Umbilical cord (tissue), 2 donors: Measurements from ENCODE around the gene SH3RF1. TPM values are rescaled to one million over a fixed set of nuclear protein-coding genes. Genes with fewer than 3 reads are reported as not detected.

Source experiments
- DNase-seq: peaks from one replicate; pipeline ENCODE4 v3.0.0-alpha.2; 2015; ENCODE audit warnings: low spot score
- total RNA-seq: library from RNA; depleted of rRNA; stranded (reverse); fragments of >200 nt; gene quantifications from one replicate; pipeline ENCODE4 v1.2.3, GENCODE V29; 2014; ENCODE audit warnings: low replicate concordance; ENCODE audit not compliant: insufficient read depth

The SH3RF1 gene
- total RNA-seq, 1 donor from 2014 or later, result 11.6 TPM

DNA sequence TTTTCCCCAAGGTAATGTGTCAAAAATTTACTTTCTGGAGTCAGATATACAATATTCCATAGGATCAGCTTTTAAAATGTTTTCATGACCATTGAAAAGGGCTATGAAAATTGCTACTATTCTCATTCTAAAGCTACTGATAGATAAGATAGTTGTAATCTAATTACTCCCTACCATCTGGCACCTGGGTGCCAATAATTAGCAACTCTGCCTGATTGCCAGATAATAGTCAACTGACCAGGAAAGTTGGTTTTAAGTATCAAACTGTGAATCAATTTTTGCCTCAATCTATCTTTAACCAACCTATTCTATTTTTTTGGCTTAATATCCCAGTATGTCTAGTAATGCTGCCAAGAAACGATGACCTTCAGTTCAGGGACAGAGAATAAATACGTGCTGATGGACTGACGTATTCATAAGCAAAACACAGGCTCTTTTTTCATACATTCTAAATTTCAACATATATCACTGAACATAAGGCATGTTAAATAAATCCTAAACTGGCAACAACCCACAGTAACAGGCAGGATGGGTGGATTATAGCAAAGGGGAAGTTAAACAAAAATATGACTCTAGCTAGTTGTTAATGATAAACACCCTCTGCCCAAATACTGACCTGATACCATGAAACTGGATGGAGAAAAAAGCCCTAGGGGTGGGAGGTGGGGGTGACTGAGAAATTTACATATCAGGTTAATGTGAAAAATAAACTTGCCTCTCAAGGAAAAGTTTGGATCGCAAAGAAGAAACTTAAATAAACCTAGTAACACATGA, 18.2 kb downstream of the SH3RF1 start:
- peak; percentile 29 for DNase-seq

DNA sequence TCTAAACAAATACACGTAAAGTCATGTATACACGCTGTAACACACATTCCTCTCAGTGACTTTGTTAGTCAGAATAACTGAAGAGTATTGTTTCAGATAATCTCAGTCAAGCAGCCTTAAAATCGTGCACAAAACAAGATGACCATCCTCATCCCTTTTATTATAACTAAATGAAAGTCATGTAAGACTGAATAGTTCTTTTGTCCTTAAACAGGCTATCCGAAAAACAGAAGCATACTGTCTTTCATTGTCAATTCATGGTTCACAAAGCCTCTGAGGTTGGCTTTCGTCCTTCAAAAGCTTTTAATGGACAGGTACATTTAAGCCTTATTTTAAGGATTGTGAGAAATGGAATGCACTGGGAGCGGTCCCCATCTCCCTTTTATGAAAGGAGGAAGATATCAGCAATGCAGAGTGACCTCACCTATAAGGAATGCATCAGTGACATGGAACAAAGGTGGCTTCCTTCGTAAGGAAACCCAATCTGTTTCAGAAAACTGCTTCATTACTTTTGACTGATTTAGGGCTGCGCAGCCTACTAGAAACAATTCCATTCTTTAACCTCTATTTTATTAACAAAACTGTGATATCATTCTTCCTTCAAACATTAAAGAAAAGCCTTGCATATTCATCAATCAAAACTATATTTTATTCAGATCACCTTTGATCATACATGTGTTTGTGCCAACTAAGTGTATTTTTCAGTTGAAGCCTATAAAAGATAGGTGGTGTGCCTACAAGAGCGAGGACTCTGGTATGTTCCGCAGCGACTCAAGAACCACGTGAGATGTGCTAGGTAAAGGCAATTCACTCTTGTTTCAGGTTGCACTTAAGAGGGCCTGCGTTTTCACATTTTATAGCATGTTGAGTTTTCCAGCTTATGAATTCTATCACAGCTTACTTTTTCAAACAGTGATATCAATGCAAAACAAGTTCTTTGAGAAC, 19.2 kb downstream of the SH3RF1 start:
- peak; percentile 42 for DNase-seq

GRCh38 chr4:169250796-169251195, 20.0 kb downstream of the SH3RF1 start:
- DNase-seq, result no peak

- DNase-seq, result peak; percentile 50
Measured at GRCh38 chr4:169249999-169250398, 20.8 kb downstream of the SH3RF1 start.

- DNase-seq, result no peak
Measured at GRCh38 chr4:169249214-169249973, 21.4 kb downstream of the SH3RF1 start.

- no peak for DNase-seq
Measured at GRCh38 chr4:169248645-169249044, 22.1 kb downstream of the SH3RF1 start.

- DNase-seq, result no peak
Measured at GRCh38 chr4:169246957-169247396, 23.8 kb downstream of the SH3RF1 start.

DNA sequence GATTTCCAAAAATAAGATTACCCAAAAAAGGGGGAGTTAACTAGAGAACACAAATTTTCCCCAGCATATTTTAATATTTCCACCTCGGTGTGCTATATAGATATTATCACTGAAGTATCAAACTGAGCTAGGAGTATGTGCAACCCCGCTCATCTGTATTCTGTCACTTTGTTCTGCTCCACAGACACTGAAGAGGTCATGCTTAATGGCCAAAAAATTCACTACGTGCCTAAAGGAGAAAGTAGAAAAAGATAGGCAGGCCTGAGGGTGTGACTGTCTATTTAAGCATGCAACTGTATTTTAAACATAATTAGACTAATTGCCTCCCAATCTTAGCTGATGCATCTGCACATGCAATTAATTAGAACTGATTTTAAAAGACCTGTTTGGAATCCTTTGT, 24.5 kb downstream of the SH3RF1 start:
- no peak for DNase-seq

DNA sequence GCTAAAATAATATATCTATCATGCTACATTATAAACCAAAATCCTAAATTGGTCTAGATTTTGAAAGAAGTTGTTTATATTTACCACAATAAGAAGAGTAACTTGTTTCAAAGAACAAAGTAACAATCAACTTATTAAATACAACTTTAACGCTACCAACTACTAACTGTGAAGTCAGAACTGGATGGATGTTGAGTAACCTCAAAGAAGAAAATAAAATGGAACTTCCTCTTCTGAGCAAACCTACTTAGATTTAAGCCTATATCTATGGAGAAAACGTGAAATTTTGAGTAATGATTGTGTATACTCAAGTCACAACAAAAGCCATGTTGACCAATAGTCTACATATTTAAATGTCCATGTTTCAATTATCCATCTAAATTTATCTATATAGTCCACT, 25.7 kb downstream of the SH3RF1 start:
- DNase-seq, result no peak

- peak; percentile 62 for DNase-seq
Measured at GRCh38 chr4:169243825-169244609, 26.7 kb downstream of the SH3RF1 start.

- DNase-seq, result no peak
Measured at GRCh38 chr4:169241464-169241863, 29.3 kb downstream of the SH3RF1 start.

DNA sequence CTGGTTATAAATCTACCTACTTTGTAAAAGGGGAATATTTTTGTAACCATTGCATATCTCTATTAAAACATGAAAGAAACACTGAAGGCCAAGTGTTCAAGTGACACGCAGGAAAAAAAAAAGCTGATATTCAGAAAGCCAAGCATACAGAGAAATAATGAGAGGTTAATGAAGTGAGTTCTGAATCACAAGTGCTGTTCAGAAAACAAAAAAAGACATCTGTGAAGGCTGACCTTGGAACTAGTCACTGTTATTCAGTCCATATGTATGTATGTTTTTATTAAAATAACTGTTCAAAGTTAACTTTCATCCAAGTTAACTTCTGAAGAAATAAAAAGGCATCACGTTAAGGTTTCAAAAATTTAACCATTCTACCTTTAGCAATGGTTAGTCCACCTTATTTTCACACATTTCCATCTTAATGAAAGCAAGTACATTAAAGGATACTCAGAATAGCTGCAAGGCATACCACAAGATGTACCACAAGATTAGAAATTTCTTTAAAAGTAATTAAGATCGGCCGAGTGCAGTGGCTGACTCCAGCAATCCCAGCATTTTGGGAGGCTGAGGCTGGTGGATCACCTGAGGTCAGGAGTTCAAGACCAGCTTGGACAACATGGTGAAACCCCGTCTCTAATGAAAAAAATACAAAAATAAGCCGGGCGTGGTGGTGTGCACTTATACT, 31.4 kb downstream of the SH3RF1 start:
- no peak for DNase-seq

DNA sequence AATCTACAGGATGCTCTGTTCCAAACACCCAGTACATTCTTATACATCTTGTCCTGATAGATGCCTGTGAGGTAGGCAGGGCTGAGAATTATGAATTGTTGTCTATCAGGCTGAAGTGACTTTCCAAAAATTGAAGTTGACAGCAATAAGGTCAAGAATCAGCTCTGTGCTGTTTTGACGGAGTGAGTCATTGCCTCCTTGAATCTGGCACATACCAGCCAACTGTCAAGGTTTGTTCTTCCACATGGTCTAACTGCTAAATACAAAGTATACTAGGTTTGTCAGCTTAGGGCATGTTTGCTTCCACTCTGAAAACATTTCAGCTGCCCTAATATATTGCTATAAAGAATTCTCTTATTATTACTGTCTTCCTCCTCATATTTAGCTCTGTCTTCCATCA, 32.3 kb downstream of the SH3RF1 start:
- no peak for DNase-seq

- no peak for DNase-seq
Measured at GRCh38 chr4:169236873-169237626, 33.7 kb downstream of the SH3RF1 start.

DNA sequence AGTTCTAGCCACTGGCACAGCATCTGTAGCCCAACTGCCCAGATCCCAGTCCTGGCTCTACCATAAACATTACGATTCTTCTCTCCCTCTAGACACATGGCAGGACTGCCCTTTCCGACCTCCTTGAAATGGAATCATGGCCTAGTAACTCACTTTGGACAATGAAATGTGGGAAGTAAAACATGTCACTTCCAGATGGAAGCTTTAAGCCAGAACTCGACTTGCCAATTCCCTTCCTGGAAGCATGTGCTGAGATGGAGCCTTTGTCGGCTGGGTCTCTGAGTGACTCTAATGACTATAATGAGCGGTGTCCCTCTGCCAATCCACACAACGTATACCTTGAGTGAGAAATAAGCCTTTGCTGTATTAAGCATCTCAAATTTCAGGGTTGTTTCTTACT, 34.7 kb downstream of the SH3RF1 start:
- no peak for DNase-seq

DNA sequence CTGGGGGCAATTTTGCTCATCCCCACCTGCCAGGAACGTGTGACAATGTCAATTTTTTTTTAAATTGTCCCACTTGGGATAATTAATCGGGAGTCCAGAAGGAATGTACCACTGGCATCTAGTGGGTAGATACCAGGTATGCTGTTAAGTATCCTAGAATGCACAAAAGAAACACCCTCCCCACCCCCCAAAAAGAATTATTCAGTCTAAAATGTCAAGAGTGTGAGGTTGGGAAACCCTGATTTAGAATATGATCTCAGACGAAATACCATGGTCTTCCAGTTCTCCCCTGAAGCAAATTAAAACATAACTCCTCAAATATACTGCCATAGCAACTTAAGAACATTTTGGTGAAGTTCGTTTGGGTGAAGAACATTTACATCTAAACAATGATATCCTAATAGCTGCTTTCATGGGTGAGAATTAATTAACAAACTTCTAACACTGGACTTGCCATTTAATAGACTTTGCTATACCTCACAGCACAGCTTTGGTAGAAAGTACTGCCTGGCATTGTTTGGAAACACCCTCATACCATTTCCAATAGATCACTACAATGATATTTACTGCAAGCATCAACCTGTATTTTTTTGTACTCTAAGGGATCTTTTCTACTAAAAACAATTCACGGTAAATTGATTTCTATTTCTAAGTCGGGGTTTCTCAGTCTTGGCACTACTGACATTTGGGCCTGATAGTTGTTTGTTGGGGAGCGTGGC, 36.5 kb downstream of the SH3RF1 start:
- no peak for DNase-seq

DNA sequence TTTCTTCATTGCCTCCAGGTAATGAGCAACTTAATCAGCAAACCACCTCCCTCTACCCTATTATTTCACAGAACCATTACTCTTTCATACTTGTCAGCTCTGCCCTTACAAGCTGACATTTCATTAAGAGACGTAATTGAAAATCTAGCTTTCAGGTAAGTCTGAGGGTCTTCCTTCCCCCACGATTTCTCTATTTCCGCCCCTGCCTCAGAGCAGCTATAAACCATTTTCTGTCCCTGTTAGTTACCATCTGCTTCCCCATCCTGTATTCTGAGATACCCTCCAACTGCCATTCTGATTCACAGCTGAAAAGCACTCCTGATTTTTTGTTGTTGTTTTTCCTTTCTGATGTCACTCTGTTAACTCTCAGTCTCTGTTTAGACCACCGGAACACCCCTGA, 37.1 kb downstream of the SH3RF1 start:
- no peak for DNase-seq

- DNase-seq, result peak; percentile 39
Measured at GRCh38 chr4:169231647-169232262, 39.0 kb downstream of the SH3RF1 start.
